GOT3 (cell line): ENCODE results near the gene TLX3.
"Not testable (repeated sequence)": the region's sequence is repeated elsewhere in the genome, so short reads cannot be mapped to it uniquely, and the experiment has no call there.

ENCODE experiments used
- DNase-seq: peaks from one replicate; lab custom pipeline; 2025; ENCODE audit warnings: mixed read lengths; lab: John Stamatoyannopoulos, UW

The TLX3 gene

DNA sequence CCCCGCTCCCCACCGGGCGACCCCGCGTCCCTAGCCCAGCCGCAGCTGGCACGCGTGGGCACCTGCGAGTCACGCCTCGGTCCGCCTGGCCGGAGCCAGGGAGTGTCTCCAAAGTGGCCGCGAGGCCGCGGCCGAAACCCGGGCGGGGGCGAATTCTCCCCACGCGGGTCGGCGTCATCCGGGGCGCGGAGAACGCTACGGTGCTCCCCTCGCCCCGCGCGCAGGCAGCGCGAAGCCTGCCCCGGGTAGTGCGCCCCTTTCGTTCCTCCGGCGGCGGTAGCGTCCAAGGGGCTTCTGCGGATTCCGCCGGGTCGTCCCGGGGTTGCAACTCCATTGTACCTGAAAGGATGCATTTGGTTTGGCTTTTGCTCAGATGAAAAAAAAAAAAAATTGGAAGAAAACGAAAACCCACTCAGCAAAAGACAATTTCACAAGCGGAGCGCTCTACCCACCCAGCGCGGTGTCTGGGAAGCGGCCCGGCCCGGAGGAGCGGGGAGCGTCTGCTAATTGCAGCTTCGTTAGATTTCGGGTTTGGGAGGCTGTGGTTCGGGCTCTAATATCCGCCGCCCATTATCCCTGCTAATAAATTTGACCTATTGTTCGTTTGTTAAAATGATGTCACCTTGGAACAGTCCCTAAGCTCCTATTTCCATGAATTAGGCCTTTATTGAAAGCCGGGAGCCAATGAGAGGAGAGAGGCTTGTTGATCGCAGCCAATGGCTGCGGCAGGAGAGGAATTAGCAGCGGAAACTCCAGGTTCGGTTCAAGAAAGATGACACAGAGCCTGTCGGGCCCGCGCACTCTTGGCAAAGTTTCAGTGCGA, at the start of gene TLX3:
Gene TLX3, plus strand, starts transcription at position 796 of the 823 bp plus-strand sequence. CDS start 118 bp downstream, outside the sequence.
- DNase-seq: no peak

- no peak for DNase-seq
Measured at GRCh38 chr5:171261361-171261760, 47.7 kb upstream of the TLX3 start.

- DNase-seq: no peak
Measured at GRCh38 chr5:171261904-171262303, 47.1 kb upstream of the TLX3 start.

DNA sequence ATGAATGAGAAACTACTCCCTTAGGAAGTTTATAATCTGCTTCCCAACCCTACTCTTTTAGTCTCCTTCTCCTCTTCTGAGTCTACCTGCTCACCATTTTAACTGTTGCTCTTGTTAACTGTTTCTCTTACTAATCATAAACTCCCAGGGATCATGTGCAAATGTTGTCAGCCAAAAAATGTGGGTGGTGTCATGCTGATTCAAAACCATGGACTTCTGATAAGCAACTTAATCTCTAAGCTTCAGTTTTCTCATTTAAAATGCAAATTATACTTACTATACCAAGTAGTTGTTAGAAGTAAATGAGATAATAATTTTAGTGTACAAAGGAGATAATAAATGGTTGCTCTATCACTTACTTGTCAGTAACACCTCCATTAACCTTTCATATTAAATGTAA, 45.9 kb upstream of the TLX3 start:
- DNase-seq: no peak

DNA sequence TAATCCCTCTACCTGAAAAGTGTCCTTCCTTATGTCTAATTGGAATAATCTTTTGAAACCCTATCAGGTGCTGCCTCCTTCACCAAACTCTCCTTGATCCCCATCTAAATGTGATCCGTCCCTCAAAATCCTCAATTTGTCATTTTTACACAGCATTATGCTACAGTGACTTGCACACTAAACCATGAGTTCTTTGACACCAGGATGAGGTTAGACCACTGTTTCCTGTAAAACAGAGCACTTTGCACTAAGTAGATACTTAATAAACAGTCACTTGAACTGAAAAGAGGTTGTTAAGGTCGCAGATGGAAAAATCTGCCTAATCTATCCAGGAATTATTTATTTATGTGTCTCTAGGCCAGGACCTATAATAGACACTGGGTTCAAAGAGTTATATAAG, 44.2 kb upstream of the TLX3 start:
- DNase-seq: no peak

DNA sequence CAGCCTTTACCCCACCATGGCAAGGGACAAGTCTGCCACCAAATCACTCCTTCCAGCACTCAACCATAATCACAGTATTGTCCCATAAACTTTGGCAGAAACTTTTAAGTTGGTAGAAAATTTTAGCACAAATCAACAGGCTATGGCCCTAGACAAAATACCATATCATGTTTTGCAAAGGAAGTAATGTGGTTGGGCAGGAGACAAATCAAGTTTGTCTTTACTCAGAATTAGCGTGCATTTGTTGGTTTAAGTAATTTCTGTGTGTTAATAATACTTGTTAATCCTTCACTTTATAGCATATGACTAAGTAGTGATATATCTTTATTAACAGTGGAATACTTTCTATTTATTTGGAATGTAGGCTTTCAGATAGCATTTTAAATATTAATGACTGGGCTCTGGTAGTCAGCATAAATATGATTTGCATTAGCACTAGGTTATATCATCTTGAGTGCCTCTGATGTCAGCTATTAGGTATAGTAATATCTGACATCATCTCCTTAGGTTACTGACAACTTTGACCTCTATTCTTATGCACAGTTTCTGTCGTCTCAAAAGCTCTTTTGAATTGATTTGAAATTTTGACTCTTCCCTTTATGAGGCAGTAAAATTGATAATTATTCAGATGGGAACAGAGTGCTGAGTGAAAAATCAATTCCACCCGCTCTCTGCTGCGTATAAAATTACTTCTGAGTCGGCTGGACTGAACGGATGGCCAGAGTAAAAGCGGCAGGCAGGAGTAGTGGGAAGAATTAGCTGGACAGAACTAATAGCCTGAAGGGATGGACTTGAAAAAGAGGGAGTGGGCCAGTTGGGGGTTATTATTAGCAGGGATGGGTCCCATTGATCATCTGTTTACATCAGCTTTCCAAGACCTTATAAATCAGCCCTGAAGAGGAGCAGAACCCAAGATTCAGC, 40.1 kb upstream of the TLX3 start:
- DNase-seq: no peak

- DNase-seq: no peak
Measured at GRCh38 chr5:171269717-171270116, 39.3 kb upstream of the TLX3 start.

DNA sequence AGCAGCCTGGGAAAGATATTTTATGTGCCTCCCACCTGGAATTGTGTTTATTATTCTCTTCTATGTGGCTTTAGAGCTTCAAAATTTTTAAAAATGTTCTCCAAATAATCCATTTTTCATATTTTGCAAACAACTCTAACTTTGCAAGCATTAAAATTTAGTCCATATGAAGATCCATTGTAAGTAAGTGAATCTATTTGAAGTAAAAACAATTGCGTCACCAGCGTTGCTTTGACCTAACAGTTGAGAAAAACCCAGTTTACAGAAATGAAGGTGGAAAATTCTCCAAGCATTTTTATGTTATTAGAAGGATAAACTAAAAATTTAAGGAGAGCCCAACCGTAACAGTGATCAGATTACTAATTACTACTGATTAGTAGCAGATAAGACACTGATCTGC, 38.9 kb upstream of the TLX3 start:
- no peak for DNase-seq

- no peak for DNase-seq
Measured at GRCh38 chr5:171271798-171272197, 37.2 kb upstream of the TLX3 start.

DNA sequence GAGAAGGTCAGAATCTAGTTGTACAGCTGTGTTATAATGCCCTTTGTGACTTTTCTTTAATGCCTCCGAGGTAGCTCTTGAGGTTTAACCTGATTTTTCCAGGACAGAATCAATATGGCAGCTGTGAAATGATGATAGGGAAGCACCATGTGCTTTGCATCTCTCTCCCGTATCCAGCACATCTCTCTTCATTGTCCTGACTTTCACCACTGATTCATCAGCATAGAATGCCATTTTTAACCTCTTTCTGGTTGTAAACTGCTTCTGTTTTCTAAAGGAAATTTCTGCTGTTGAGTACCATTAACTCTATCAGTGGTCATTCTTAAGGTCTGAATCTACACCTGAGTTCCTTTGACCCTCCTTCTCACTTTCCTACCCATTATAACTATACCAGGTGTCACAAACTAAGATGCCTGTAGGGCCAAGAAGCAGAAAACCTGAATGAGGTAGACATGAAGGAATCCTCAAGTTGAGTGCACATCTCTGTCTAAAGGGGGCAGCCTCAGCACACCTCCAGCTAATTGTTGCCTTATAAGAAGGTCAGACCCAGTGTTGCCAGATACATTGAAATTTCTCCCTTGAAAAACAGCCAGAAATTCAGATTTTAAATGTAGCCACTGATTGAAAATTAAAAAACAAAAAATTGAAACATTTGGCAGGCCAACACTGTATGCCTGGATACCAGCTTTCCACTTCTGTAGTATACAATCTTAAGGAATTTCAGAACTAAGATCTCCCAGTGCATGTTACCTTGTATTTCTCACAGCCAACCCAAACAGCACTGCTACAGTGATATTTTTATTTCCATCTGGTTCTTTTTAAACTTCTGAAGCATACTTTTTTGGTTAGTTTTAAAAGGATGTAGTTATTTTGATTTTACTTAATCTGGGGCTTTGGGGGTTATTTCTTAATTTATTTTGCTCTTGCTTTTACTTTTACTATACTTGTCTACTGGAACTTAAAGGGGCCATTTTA, 35.8 kb upstream of the TLX3 start:
- DNase-seq: no peak

DNA sequence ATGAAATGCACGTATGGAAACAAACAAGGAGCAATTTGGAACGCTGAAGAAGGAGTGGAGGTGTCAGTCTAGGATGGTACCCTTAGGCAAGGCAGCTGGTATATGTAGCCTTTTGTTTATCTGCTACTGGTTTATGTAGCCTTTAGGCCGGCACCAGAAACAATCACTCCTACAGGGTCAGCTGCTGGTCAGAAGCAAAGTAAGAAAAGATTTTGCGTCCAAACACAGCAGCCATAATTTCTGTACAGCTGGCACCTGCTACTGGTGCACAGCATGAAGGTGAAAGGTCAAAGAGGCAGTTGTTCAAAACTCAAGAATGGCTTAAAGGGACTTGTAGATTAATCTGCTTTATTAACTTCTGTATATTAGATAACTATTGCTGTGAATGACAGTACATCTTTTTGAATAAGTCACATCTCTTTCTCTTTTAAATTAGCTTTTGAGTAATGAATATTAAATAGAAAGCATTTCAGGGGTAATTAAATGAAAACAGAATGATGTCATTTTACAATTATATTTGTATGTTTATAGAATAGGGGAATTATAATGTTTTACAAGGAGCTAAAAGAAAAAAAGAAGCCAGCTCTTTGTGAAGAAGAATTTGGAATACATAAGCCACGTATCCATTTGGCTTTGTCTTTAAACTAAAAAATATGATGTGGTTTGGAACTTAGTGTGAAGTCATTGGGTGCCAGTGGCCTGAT, 33.1 kb upstream of the TLX3 start:
- DNase-seq: no peak

GRCh38 chr5:171283753-171284152, 25.3 kb upstream of the TLX3 start:
- no peak for DNase-seq

- DNase-seq: no peak
Measured at GRCh38 chr5:171285465-171285864, 23.6 kb upstream of the TLX3 start.

- no peak for DNase-seq
Measured at GRCh38 chr5:171288066-171288465, 21.0 kb upstream of the TLX3 start.

GRCh38 chr5:171291371-171291770, 17.7 kb upstream of the TLX3 start:
- DNase-seq: no peak

GRCh38 chr5:171295299-171295698, 13.7 kb upstream of the TLX3 start:
- no peak for DNase-seq

GRCh38 chr5:171295801-171296200, 13.2 kb upstream of the TLX3 start:
- no peak for DNase-seq

DNA sequence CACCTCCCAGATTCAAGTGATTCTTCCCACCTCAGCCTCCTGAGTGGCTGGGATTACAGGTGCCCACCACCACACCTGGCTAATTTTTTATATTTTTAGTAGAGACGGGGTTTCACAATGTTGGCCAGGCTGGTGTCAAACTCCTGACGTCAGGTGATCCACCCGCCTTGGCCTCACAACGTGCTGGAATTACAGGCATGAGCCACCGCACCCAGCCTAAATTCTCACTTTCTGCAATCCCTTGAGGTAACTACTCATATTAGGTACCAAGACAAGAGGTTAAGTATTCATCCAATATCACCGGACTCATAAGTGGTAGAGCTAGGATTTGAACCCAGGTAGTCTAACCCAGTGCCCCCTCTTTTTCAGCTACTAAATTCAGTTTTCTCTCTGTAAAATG, 11.1 kb upstream of the TLX3 start:
- DNase-seq: not testable (repeated sequence)

GRCh38 chr5:171299228-171299627, 9.8 kb upstream of the TLX3 start:
- DNase-seq: no peak

DNA sequence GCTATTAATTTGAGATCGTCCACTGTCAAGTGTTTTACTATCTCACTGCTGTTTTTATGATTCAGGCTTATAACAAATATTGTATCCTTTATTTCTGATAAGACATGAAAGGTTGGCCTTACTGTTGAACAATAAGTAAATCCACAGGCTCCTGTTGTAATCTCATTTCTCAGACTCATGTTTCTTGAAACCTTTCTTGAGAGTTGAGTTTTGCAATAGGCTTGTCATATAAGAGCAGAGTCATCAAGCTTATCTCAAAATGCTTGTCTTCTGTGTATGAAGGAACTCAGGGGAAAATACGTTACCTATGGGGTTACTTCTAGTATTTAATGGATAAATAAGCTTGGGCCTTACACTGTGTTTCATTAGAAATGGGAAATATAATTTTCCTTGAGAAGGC, 9.2 kb upstream of the TLX3 start:
- no peak for DNase-seq

- DNase-seq: no peak
Measured at GRCh38 chr5:171300358-171300757, 8.7 kb upstream of the TLX3 start.
